Measurements from ENCODE around the gene FOXO3.

Gene FOXO3

GRCh38 chr6:108576709-108577108 lies 16.0 kb downstream of the FOXO3 start:
- DNase-seq, result peak; percentile 6

GRCh38 chr6:108578166-108578565 lies 17.4 kb downstream of the FOXO3 start:
- no peak for DNase-seq

GRCh38 chr6:108578595-108579327 lies 18.0 kb downstream of the FOXO3 start:
- DNase-seq, result peak; percentile 51

GRCh38 chr6:108579328-108579721 lies 18.6 kb downstream of the FOXO3 start:
- DNase-seq, result no peak

GRCh38 chr6:108580646-108581045 lies 19.9 kb downstream of the FOXO3 start:
- DNase-seq, result no peak

- DNase-seq, result peak; percentile 89
Observed at GRCh38 chr6:108581237-108581931, 20.7 kb downstream of the FOXO3 start.

- peak; percentile 8 for DNase-seq
Observed at GRCh38 chr6:108581932-108582475, 21.3 kb downstream of the FOXO3 start.

GRCh38 chr6:108582618-108583017 lies 21.9 kb downstream of the FOXO3 start:
- DNase-seq, result no peak

GRCh38 chr6:108584323-108584722 lies 23.6 kb downstream of the FOXO3 start:
- no peak for DNase-seq

GRCh38 chr6:108585359-108585758 lies 24.6 kb downstream of the FOXO3 start:
- DNase-seq, result no peak

GRCh38 chr6:108585921-108586536 lies 25.3 kb downstream of the FOXO3 start:
- DNase-seq, result no peak

GRCh38 chr6:108587258-108588059 lies 26.7 kb downstream of the FOXO3 start:
- peak; percentile 84 for DNase-seq

- peak; percentile 62 for DNase-seq
Observed at GRCh38 chr6:108588586-108588985, 27.9 kb downstream of the FOXO3 start.

- peak; percentile 39 for DNase-seq
Observed at GRCh38 chr6:108589244-108589791, 28.6 kb downstream of the FOXO3 start.

- DNase-seq, result no peak
Observed at GRCh38 chr6:108591040-108591816, 30.5 kb downstream of the FOXO3 start.

- peak; percentile 80 for DNase-seq
Observed at GRCh38 chr6:108592371-108593337, 31.9 kb downstream of the FOXO3 start.

- DNase-seq, result no peak
Observed at GRCh38 chr6:108594151-108594550, 33.4 kb downstream of the FOXO3 start.

GRCh38 chr6:108594640-108595039 lies 33.9 kb downstream of the FOXO3 start:
- no peak for DNase-seq

- DNase-seq, result no peak
Observed at GRCh38 chr6:108596956-108597355, 36.2 kb downstream of the FOXO3 start.

- DNase-seq, result peak; percentile 22
Observed at GRCh38 chr6:108597572-108598304, 37.0 kb downstream of the FOXO3 start.
